Mucosa of stomach (tissue), 1 donor: ENCODE results near the gene F10.
"Not testable (repeated sequence)": the region's sequence is repeated elsewhere in the genome, so short reads cannot be mapped to it uniquely, and the experiment has no call there.

Source experiments
- H3K27me3 ChIP-seq: one replicate; pipeline ENCODE4 v1.7.0; 2013; ENCODE audit warnings: mild to moderate bottlenecking, low read length; ENCODE audit not compliant: control insufficient read depth, insufficient read depth
- H3K36me3 ChIP-seq: one replicate; pipeline ENCODE4 v1.7.0; 2013; ENCODE audit warnings: low read length; ENCODE audit not compliant: control insufficient read depth, insufficient read depth
- H3K4me1 ChIP-seq: one replicate; pipeline ENCODE4 v1.7.0; 2013; ENCODE audit warnings: mild to moderate bottlenecking, low read length; ENCODE audit not compliant: control insufficient read depth, insufficient read depth
- H3K4me3 ChIP-seq: one replicate; pipeline ENCODE4 v1.7.0; 2013; ENCODE audit warnings: low read length
- H3K9ac ChIP-seq: one replicate; pipeline ENCODE4 v1.7.0; 2013; ENCODE audit warnings: mild to moderate bottlenecking, low read length, moderate library complexity
- H3K9me3 ChIP-seq: one replicate; pipeline ENCODE4 v1.7.0; 2013; ENCODE audit warnings: mild to moderate bottlenecking, low read length, moderate library complexity; ENCODE audit not compliant: control insufficient read depth
- donor health status: Pancreatic carcinoma.

The F10 gene

GRCh38 chr13:113096745-113097305 is 25.8 kb upstream of the F10 start:
- H3K27me3 ChIP-seq = no peaks in the 10 kb centered on the region
- no peaks in the 10 kb centered on the region for H3K9me3 ChIP-seq
- H3K4me3 ChIP-seq = no peak overlapping the region
- no peak overlapping the region for H3K9ac ChIP-seq
- no peaks in the 10 kb centered on the region for H3K36me3 ChIP-seq
- no peaks in the 10 kb centered on the region for H3K4me1 ChIP-seq

- H3K4me1 ChIP-seq = no peaks in the 10 kb centered on the region
- no peaks in the 10 kb centered on the region for H3K36me3 ChIP-seq
- H3K9me3 ChIP-seq = no peaks in the 10 kb centered on the region
- no peak overlapping the region for H3K9ac ChIP-seq
- peaks cover 2% of the 10 kb centered on the region for H3K27me3 ChIP-seq
- H3K4me3 ChIP-seq = no peak overlapping the region
These were observed 24.9 kb upstream of the F10 start for GRCh38 chr13:113097651-113098050.

- no peaks in the 10 kb centered on the region for H3K4me1 ChIP-seq
- peaks cover 4% of the 10 kb centered on the region for H3K27me3 ChIP-seq
- no peaks in the 10 kb centered on the region for H3K9me3 ChIP-seq
- H3K4me3 ChIP-seq = no peak overlapping the region
- H3K9ac ChIP-seq = no peak overlapping the region
- H3K36me3 ChIP-seq = no peaks in the 10 kb centered on the region
These were observed 24.4 kb upstream of the F10 start for GRCh38 chr13:113098162-113098732.

GRCh38 chr13:113099142-113099541 is 23.5 kb upstream of the F10 start:
- no peaks in the 10 kb centered on the region for H3K9me3 ChIP-seq
- H3K36me3 ChIP-seq = no peaks in the 10 kb centered on the region
- H3K4me3 ChIP-seq = no peak overlapping the region
- no peak overlapping the region for H3K9ac ChIP-seq
- H3K27me3 ChIP-seq = peaks cover 13% of the 10 kb centered on the region
- no peaks in the 10 kb centered on the region for H3K4me1 ChIP-seq

GRCh38 chr13:113102302-113102701 is 20.3 kb upstream of the F10 start:
- H3K27me3 ChIP-seq = peaks cover 22% of the 10 kb centered on the region
- H3K4me3 ChIP-seq, H3K9ac ChIP-seq, H3K4me1 ChIP-seq, H3K9me3 ChIP-seq, H3K36me3 ChIP-seq: not testable (repeated sequence)

GRCh38 chr13:113102727-113103126 is 19.9 kb upstream of the F10 start:
- Histone ChIP-seq H3K36me3 (no peaks in the 10 kb centered on the region), H3K4me3 (no peak overlapping the region), H3K4me1 (peaks cover 9% of the 10 kb centered on the region), H3K9ac (no peak overlapping the region), H3K27me3 (peaks cover 22% of the 10 kb centered on the region), H3K9me3 (no peaks in the 10 kb centered on the region)

GRCh38 chr13:113103646-113104045 is 19.0 kb upstream of the F10 start:
- no peak overlapping the region for H3K4me3 ChIP-seq
- H3K36me3 ChIP-seq = no peaks in the 10 kb centered on the region
- peaks cover 9% of the 10 kb centered on the region for H3K4me1 ChIP-seq
- H3K9ac ChIP-seq = no peak overlapping the region
- peaks cover 22% of the 10 kb centered on the region for H3K27me3 ChIP-seq
- H3K9me3 ChIP-seq = no peaks in the 10 kb centered on the region

GRCh38 chr13:113105032-113105920 is 17.3 kb upstream of the F10 start, which contains the start of gene F7:
TSS of gene F7 (plus strand) at chr13:113105791. CDS start at chr13:113105842, 51 bp downstream.
- Histone ChIP-seq H3K4me3 (no peak within 1 kb of the TSS), H3K9me3 (no peaks in the 10 kb centered on the region), H3K36me3 (no peaks in the 10 kb centered on the region), H3K9ac (no peak within 1 kb of the TSS), H3K4me1 (peaks cover 9% of the 10 kb centered on the region), H3K27me3 (peaks cover 33% of the 10 kb centered on the region)

- peaks cover 9% of the 10 kb centered on the region for H3K4me1 ChIP-seq
- no peak overlapping the region for H3K9ac ChIP-seq
- H3K4me3 ChIP-seq = no peak overlapping the region
- H3K36me3 ChIP-seq = no peaks in the 10 kb centered on the region
- no peaks in the 10 kb centered on the region for H3K9me3 ChIP-seq
- peaks cover 41% of the 10 kb centered on the region for H3K27me3 ChIP-seq
These were observed 16.6 kb upstream of the F10 start for GRCh38 chr13:113105921-113106452.

GRCh38 chr13:113106711-113107351 is 15.8 kb upstream of the F10 start:
- Histone ChIP-seq H3K9ac (no peak overlapping the region), H3K4me3 (no peak overlapping the region), H3K27me3 (peaks cover 44% of the 10 kb centered on the region), H3K36me3 (no peaks in the 10 kb centered on the region), H3K4me1 (peaks cover 9% of the 10 kb centered on the region), H3K9me3 (no peaks in the 10 kb centered on the region)

- not testable (repeated sequence) for H3K9me3 ChIP-seq, H3K4me1 ChIP-seq, H3K9ac ChIP-seq, H3K36me3 ChIP-seq, H3K4me3 ChIP-seq
- peaks cover 37% of the 10 kb centered on the region for H3K27me3 ChIP-seq
These were observed 14.1 kb upstream of the F10 start for GRCh38 chr13:113108521-113108920.
